ENCODE data around the gene CSTA.

CSTA gene

GRCh38 chr3:122331886-122332285, 6.8 kb downstream of the CSTA start:
- no peak overlapping the region for H3K4me3 ChIP-seq (replicated peaks; ENCODE audit: insufficient read depth, low read length)
- TF ChIP-seq CTCF (IDR thresholded peaks at IDR 0.05; ENCODE audit: insufficient read depth, low read length) (no peak), POLR2AphosphoS5 (IDR thresholded peaks at IDR 0.05; ENCODE audit: low read depth) (no peak), SPI1 (IDR thresholded peaks at IDR 0.05; ENCODE audit: borderline replicate concordance, low read depth) (no peak), GABPA (IDR thresholded peaks at IDR 0.05; ENCODE audit: low read depth) (no peak), REST (IDR thresholded peaks at IDR 0.05; ENCODE audit: insufficient replicate concordance, low read depth) (no peak)
- no peaks in the 10 kb centered on the region for H3K27me3 ChIP-seq (ENCODE audit: insufficient read depth, poor library complexity, severe bottlenecking)
- no peak for DNase-seq (ENCODE audit: low read depth in 1 of 2, low spot score in 1 of 2)
- H3K27ac ChIP-seq (replicated peaks), result no peak overlapping the region

- no peak overlapping the region for H3K4me3 ChIP-seq (replicated peaks; ENCODE audit: insufficient read depth, low read length)
- no peaks in the 10 kb centered on the region for H3K27me3 ChIP-seq (ENCODE audit: insufficient read depth, poor library complexity, severe bottlenecking)
- H3K27ac ChIP-seq (replicated peaks), result no peak overlapping the region
- no peak for DNase-seq (ENCODE audit: low read depth in 1 of 2, low spot score in 1 of 2)
- TF ChIP-seq POLR2AphosphoS5 (IDR thresholded peaks at IDR 0.05; ENCODE audit: low read depth) (no peak), SPI1 (IDR thresholded peaks at IDR 0.05; ENCODE audit: borderline replicate concordance, low read depth) (no peak), GABPA (IDR thresholded peaks at IDR 0.05; ENCODE audit: low read depth) (no peak), REST (IDR thresholded peaks at IDR 0.05; ENCODE audit: insufficient replicate concordance, low read depth) (no peak), CTCF (IDR thresholded peaks at IDR 0.05; ENCODE audit: insufficient read depth, low read length) (no peak)
Measured at GRCh38 chr3:122332551-122332950, 7.5 kb downstream of the CSTA start.

- Histone ChIP-seq H3K4me3 (replicated peaks; ENCODE audit: insufficient read depth, low read length) (no peak overlapping the region), H3K27ac (replicated peaks) (no peak overlapping the region), H3K27me3 (ENCODE audit: insufficient read depth, poor library complexity, severe bottlenecking) (no peaks in the 10 kb centered on the region)
- TF ChIP-seq GABPA (IDR thresholded peaks at IDR 0.05; ENCODE audit: low read depth) (no peak), POLR2AphosphoS5 (IDR thresholded peaks at IDR 0.05; ENCODE audit: low read depth) (no peak), SPI1 (IDR thresholded peaks at IDR 0.05; ENCODE audit: borderline replicate concordance, low read depth) (no peak), REST (IDR thresholded peaks at IDR 0.05; ENCODE audit: insufficient replicate concordance, low read depth) (no peak), CTCF (IDR thresholded peaks at IDR 0.05; ENCODE audit: insufficient read depth, low read length) (no peak)
- DNase-seq (ENCODE audit: low read depth in 1 of 2, low spot score in 1 of 2), result no peak
Measured at GRCh38 chr3:122342803-122343202, 17.8 kb downstream of the CSTA start.

Data from HL-60 (cell line).